K562 (cell line): ENCODE measurements around the gene CBR4. TPM values are rescaled to one million over a fixed set of nuclear protein-coding genes. Genes with fewer than 3 reads are reported as not detected.

Experiments
- GMEB1 ChIP-seq: fragments of 250-450 bp; sonication (Bioruptor Pico); IDR thresholded peaks from 2 replicates; pipeline ENCODE4 v1.4.0; 2020; ENCODE audit warnings: mild to moderate bottlenecking
- POLR3A ChIP-seq: IDR thresholded peaks from 2 replicates; pipeline ENCODE4 v1.6.1; 2011; ENCODE audit warnings: borderline replicate concordance, mild to moderate bottlenecking, moderate library complexity; ENCODE audit not compliant: insufficient read length, insufficient read depth; ENCODE audit errors: extremely low read depth
- RAD21 ChIP-seq, 2 experiments: fragments of 250-450 bp in 1 of 2; fragments of 450-650 bp in 1 of 2; sonication (Bioruptor Pico) in 1 of 2; formaldehyde crosslinking in 1 of 2; IDR thresholded peaks in 1 of 2; conservative IDR thresholded peaks in 1 of 2; 2 replicates each; pipeline versions ENCODE4 v1.4.0 to v1.8.0; 2020 to 2022; ENCODE audit warnings: mild to moderate bottlenecking in 2 of 2, moderate library complexity in 1 of 2
- polyA plus RNA-seq, 8 experiments: library from polyadenylated mRNA; depleted of rRNA in 4 of 8; stranded (reverse) in 5 of 8; unstranded in 3 of 8; fragments of >200 nt; fragmentation: Nextera tagmentation in 2 of 8; fragmentation: Illumina TruSeq in 1 of 8; extraction: Ambion mirVana in 2 of 8; extraction: Trizol in 1 of 8; gene quantifications; 2 replicates each; pipeline versions ENCODE4 v1.2.1 to v1.2.3, GENCODE V29; 2011 to 2014; ENCODE audit warnings: inconsistent platforms in 1 of 8, missing spikeins in 1 of 8
- total RNA-seq, 7 experiments: library from RNA; depleted of rRNA in 6 of 7; stranded (reverse); fragments of >200 nt in 6 of 7; fragmentation: Illumina TruSeq in 2 of 7; extraction: Trizol in 2 of 7; gene quantifications; 2 replicates each; pipeline versions ENCODE4 v1.2.1 to v1.2.3, GENCODE V29; 2011 to 2021; ENCODE audit warnings: low replicate concordance in 1 of 7
- TF ChIP-seq, protein P1 (sequence below): fragments of 450-650 bp; formaldehyde crosslinking; IDR thresholded peaks from 2 replicates; pipeline ENCODE4 v1.4.0; 2020; ENCODE audit warnings: mild to moderate bottlenecking, moderate library complexity
- TF ChIP-seq, protein P2 (sequence below), 2 experiments: fragments of 450-650 bp; formaldehyde crosslinking in 1 of 2; IDR thresholded peaks; 2 replicates each; pipeline versions ENCODE4 v1.4.0 to v1.6.1; 2014 to 2020; ENCODE audit warnings: mild to moderate bottlenecking in 2 of 2, borderline replicate concordance in 1 of 2, low read depth in 1 of 2

Gene CBR4
- total and polyA plus RNA-seq, 9 of the 15 experiments (the other 6 are each of a cell fraction or from before 2014, with no cell fraction given), result 12.1 to 26.4 (median 18.6) TPM

DNA sequence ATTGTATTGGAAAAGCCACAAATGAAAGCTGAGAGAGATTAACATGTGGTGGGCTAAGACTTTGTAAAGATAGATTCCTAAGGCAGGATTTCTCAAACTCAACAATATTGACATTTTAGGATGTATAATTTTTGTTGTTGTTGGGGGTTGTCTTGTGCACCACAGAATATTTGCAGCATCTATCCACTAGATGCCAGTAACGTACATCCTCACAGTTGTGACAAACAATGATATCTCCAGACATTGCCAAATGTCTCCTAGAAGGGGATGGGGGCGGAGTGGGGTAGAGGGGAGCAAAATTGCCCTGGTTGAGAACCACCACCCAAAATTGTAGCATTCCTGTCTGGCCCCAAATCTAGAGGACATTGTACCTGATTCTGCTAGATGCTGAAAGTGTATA is 14.7 kb upstream of the CBR4 start (continued):
- TF ChIP-seq, protein P1, sequence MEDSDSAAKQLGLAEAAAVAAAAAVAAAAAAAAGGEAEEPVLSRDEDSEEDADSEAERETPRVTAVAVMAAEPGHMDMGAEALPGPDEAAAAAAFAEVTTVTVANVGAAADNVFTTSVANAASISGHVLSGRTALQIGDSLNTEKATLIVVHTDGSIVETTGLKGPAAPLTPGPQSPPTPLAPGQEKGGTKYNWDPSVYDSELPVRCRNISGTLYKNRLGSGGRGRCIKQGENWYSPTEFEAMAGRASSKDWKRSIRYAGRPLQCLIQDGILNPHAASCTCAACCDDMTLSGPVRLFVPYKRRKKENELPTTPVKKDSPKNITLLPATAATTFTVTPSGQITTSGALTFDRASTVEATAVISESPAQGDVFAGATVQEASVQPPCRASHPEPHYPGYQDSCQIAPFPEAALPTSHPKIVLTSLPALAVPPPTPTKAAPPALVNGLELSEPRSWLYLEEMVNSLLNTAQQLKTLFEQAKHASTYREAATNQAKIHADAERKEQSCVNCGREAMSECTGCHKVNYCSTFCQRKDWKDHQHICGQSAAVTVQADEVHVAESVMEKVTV (CRISPR knock-in tag), result peak; percentile 61; the same call in 1 of the 2 replicates
- no peak for TF ChIP-seq POLR3A
- TF ChIP-seq RAD21 (CRISPR knock-in tag; conservative IDR thresholded peaks at IDR 0.05 in 1 of 2, IDR thresholded peaks at IDR 0.05 in 1 of 2), result peak; percentile 68 to 70
- TF ChIP-seq, protein P2, sequence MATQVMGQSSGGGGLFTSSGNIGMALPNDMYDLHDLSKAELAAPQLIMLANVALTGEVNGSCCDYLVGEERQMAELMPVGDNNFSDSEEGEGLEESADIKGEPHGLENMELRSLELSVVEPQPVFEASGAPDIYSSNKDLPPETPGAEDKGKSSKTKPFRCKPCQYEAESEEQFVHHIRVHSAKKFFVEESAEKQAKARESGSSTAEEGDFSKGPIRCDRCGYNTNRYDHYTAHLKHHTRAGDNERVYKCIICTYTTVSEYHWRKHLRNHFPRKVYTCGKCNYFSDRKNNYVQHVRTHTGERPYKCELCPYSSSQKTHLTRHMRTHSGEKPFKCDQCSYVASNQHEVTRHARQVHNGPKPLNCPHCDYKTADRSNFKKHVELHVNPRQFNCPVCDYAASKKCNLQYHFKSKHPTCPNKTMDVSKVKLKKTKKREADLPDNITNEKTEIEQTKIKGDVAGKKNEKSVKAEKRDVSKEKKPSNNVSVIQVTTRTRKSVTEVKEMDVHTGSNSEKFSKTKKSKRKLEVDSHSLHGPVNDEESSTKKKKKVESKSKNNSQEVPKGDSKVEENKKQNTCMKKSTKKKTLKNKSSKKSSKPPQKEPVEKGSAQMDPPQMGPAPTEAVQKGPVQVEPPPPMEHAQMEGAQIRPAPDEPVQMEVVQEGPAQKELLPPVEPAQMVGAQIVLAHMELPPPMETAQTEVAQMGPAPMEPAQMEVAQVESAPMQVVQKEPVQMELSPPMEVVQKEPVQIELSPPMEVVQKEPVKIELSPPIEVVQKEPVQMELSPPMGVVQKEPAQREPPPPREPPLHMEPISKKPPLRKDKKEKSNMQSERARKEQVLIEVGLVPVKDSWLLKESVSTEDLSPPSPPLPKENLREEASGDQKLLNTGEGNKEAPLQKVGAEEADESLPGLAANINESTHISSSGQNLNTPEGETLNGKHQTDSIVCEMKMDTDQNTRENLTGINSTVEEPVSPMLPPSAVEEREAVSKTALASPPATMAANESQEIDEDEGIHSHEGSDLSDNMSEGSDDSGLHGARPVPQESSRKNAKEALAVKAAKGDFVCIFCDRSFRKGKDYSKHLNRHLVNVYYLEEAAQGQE (IDR thresholded peaks at IDR 0.05; ENCODE audit: borderline replicate concordance), result peak; percentile 35; the same call in 1 of the 2 replicates
- TF ChIP-seq, protein P2 (CRISPR knock-in tag; IDR thresholded peaks at IDR 0.05; ENCODE audit: low read depth), result no peak
- no peak for TF ChIP-seq GMEB1 (CRISPR knock-in tag)
